LNCaP clone FGC (cell line): Measurements from ENCODE around the gene PPP5C.

Experiments
- DNase-seq: peaks from one replicate; pipeline ENCODE4 v3.0.0-alpha.2; 2011; ENCODE audit warnings: low read depth
- H3K4me3 ChIP-seq: 2 replicates; pipeline ENCODE4 v1.5.1; 2011; ENCODE audit warnings: mild to moderate bottlenecking, low read depth, low read length, control low read depth
- TF ChIP-seq, protein P1 (sequence below): IDR thresholded peaks from 2 replicates; pipeline ENCODE4 v1.5.1; 2012; ENCODE audit warnings: mild to moderate bottlenecking; ENCODE audit not compliant: control insufficient read depth, insufficient read depth; ENCODE audit errors: extremely low read depth

PPP5C gene, protein sequence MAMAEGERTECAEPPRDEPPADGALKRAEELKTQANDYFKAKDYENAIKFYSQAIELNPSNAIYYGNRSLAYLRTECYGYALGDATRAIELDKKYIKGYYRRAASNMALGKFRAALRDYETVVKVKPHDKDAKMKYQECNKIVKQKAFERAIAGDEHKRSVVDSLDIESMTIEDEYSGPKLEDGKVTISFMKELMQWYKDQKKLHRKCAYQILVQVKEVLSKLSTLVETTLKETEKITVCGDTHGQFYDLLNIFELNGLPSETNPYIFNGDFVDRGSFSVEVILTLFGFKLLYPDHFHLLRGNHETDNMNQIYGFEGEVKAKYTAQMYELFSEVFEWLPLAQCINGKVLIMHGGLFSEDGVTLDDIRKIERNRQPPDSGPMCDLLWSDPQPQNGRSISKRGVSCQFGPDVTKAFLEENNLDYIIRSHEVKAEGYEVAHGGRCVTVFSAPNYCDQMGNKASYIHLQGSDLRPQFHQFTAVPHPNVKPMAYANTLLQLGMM

DNA sequence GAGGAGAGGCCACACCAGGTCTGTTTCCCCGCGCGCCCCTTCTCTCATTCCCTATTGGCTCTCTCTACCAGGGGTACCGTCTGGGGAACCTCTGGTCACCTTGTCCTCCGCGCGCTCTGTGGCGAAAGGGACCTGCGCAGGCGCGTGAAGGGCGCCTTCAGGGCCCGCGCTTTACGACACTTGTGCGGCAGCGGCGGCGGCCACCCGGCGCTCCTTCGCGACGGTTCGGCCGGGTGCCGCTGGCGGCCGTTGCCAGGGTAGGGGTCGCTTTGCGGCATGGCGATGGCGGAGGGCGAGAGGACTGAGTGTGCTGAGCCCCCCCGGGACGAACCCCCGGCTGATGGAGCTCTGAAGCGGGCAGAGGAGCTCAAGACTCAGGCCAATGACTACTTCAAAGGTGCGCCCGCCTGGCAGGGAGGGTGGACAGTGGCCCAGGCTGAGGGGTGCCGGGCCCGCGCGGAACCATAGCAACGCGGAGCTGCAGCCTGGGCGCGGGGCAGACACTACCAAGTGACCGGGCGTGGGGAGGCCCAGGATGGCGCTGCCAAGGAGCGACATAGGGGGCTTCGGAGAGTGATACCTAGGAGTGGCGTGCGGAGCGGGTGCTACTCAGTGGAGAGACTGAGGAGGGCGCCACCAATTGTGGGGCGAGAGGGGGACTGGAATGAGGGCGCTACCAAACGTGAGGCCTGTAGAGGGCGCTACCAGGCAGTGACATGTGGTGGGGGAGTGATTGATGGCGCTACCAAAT lies at the start of gene PPP5C:
Gene PPP5C, plus strand, starts transcription at position 267 of the 751 bp plus-strand sequence. Its CDS starts 10 bp downstream, at position 277.
- peak within 1 kb of the TSS; percentile 84 for H3K4me3 ChIP-seq
- TF ChIP-seq, protein P1, sequence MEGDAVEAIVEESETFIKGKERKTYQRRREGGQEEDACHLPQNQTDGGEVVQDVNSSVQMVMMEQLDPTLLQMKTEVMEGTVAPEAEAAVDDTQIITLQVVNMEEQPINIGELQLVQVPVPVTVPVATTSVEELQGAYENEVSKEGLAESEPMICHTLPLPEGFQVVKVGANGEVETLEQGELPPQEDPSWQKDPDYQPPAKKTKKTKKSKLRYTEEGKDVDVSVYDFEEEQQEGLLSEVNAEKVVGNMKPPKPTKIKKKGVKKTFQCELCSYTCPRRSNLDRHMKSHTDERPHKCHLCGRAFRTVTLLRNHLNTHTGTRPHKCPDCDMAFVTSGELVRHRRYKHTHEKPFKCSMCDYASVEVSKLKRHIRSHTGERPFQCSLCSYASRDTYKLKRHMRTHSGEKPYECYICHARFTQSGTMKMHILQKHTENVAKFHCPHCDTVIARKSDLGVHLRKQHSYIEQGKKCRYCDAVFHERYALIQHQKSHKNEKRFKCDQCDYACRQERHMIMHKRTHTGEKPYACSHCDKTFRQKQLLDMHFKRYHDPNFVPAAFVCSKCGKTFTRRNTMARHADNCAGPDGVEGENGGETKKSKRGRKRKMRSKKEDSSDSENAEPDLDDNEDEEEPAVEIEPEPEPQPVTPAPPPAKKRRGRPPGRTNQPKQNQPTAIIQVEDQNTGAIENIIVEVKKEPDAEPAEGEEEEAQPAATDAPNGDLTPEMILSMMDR = peak; percentile 66
- peak; percentile 63 for DNase-seq

DNA sequence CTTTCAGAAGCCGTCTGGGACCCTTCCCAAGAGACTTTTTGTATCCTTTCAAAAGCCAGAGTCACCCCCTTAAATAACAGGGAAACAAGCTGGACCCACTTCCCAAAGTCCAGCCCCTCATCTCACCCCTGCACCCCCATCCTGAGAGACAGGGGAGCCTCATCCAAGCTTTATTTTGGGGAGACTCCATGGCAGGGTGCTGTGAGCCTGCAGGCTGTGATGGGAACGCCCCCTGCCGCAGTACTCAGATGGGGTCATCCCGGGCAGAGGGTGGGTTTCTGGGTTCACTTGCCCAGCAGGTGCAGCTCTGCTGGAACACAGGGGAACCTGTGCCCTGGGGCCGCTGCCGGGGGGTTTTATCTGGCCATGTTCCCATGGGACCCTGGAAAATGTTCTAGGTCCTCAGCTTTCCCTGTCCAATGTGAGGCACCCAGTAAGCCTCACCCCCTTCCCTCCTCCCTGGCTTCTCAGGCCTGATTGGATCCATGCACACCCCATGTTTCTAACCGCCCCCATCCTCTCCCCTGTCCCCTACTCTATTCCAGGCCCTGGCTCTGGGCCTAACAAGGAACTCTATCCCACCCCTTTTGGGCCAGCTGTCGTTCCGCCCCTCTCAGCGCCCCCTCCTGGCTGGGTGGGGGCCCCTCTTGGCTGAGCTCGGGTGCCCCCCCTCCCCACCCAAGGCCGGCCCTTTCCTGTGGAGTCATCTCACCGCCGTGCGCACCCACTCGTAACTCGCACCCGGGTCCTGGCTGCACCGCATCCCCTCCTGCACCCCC lies 49.0 kb upstream of the PPP5C start:
- TF ChIP-seq, protein P1 = no peak
- no peak overlapping the region for H3K4me3 ChIP-seq
- no peak for DNase-seq

DNA sequence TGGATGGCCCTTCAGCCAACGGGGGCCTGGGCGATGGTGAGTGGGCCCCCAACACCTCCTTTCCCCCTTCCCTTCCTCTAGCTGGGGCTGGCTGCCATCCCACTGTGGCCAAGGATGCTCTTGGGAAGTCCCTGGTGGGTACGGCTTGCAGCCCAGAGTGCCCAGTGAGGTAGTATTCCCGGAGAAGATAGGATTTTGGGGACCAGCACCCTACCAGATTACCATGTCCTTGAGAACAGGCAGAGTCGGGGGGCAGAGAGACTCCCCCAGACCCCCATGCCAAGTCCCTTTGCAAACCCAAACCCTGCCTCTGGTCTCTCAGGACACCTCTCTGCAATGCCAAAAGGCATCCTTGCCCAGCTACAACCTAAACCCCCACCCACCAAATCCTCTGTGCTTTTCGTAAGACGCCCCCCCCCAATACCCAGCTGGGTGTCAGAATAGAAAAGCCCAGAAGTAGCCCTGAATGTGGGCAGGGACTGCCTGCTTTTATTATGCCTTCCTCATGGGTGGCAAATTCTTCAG lies 48.3 kb upstream of the PPP5C start:
- TF ChIP-seq, protein P1 = no peak
- DNase-seq = no peak
- H3K4me3 ChIP-seq = no peak overlapping the region

DNA sequence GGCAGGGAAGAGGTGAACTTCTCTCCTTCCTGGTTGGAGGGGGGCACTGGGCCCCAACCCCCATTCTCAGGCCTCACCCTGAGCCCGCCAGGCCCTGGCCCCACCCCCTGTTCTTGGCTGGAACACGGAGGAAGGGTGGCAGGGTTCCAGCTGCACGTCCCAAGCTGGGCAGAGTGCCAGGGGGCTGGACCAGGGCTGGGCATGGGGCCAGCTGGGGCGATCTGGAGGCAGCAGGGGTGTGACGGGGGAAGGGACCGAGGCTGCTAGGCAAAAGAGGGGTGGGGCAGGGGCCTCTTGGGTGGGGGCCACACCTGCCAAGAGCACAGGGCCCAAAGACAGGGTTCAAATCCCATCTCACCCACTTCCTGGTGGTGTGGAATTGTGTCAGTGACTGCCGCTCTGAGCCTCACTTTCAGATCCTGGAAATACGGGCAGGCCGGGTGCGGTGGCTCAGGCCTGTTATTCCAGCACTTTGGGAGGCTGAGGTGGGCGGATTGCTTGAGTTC lies 47.8 kb upstream of the PPP5C start:
- DNase-seq = peak; percentile 26
- H3K4me3 ChIP-seq = no peak overlapping the region

DNA sequence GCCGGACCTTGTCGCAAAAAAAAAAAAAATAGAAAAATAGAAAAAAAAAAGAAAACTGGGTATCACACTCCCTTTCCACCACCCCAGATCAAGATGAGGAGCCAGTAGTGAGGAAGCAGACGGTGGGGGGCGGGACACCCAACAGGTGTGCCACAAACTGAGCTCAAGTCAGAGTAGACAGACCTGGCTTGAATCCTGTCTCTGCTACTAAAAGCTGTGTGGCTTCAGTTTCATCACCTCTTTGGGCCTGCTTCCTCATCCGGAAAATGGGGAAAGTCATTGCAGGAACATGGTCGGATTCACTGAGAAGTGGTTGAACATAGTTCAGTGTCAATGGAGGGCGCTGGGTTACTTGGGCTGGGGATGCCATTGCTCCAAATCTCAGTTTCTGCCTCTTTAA lies 47.2 kb upstream of the PPP5C start:
- no peak overlapping the region for H3K4me3 ChIP-seq
- TF ChIP-seq, protein P1 = no peak
- no peak for DNase-seq

More for the DNA sequence above, 47.8 kb upstream of the PPP5C start:
- TF ChIP-seq, protein P1 = no peak

DNA sequence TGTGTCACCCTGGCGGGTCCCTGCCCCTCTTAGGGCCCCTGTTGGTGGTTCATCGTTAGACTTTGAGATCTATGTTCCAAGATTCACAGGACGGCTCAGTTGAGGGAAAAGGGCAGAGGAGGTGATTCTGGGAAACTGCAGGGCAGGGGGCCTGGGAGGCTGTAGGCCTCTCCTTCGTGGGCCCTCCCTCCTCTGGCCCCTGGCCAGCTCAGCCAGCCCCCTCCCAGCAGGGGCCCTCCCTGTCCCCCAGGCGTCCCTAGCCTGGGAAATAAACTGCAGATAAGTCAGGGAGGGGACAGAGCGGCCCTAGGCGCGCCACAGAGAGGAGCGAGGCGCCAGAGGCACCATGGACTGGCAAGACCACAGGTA lies 43.6 kb upstream of the PPP5C start:
- no peak for DNase-seq
- no peak overlapping the region for H3K4me3 ChIP-seq
- TF ChIP-seq, protein P1 = no peak
